ENCODE results near the gene ERC1. TPM values are rescaled to one million over a fixed set of nuclear protein-coding genes. Genes with fewer than 3 reads are reported as not detected.

ERC1 gene
- total RNA-seq, 2 experiments from 2014 or later: 40.1 to 49.6 TPM

GRCh38 chr12:989051-989450, 2.0 kb upstream of the ERC1 start:
- CTCF ChIA-PET: interaction anchor here (1.0 kb wide), 1 partner anchor 40 kb away, joined by 3 read pairs; the partner anchor contains the start of gene RAD52
- Histone ChIP-seq H3K27ac (ENCODE audit: low read depth in 1 of 2, low read length in 2 of 2) (no peak overlapping the region), H3K27me3 (ENCODE audit: control insufficient read depth in 1 of 2, insufficient read depth in 2 of 2, low read length in 2 of 2) (no peaks in the 10 kb centered on the region), H3K9me3 (ENCODE audit: control insufficient read depth in 1 of 2, insufficient read depth in 1 of 2, low read length in 2 of 2) (no peaks in the 10 kb centered on the region), H3K4me3 (ENCODE audit: low read length) (no peak overlapping the region), H3K4me1 (ENCODE audit: insufficient read depth, low read length) (peaks cover 23% of the 10 kb centered on the region), H3K36me3 (ENCODE audit: insufficient read depth, low read length) (no peaks in the 10 kb centered on the region)
- no peaks in the 10 kb centered on the region for H3K9me3 Mint-ChIP-seq
- TF ChIP-seq CTCF (IDR thresholded peaks at IDR 0.05): no peak
- POLR2A ChIA-PET: interaction anchor here (1.4 kb wide), 2 partner anchors 39 to 604 kb away, joined by 3 read pairs; partner anchors contain the start of gene RAD52
- ATAC-seq (ENCODE audit: poor library complexity): no peak
- peaks cover 11% of the 10 kb centered on the region for H3K36me3 Mint-ChIP-seq (ENCODE audit: low read depth)
- peaks cover 40% of the 10 kb centered on the region for H3K4me1 Mint-ChIP-seq (ENCODE audit: low read depth)
- no peak for DNase-seq
- peak overlapping the region; percentile 92 for H3K4me3 Mint-ChIP-seq
- intact Hi-C loops (cut with DNase I, micrococcal nuclease): no loop called here
- H3K27ac Mint-ChIP-seq: peak overlapping the region; percentile 96
- no peaks in the 10 kb centered on the region for H3K27me3 Mint-ChIP-seq

- POLR2A ChIA-PET: interaction anchor here (0.7 to 1.3 kb wide), 9 partner anchors 22 to 600 kb away, joined by 3 to 7 read pairs (median 5); partner anchors contain the start of genes KDM5A, RAD52 and WNK1
- H3K4me3 Mint-ChIP-seq: peak overlapping the region; percentile 92
- intact Hi-C loops (cut with DNase I, micrococcal nuclease): loop anchor here (5.0 kb wide), 4 partner anchors 102 to 702 kb away; partner anchors contain the start of genes ADIPOR2 (in 1 of the 2) and FBXL14 (in 1 of the 2)
- H3K9me3 Mint-ChIP-seq: no peaks in the 10 kb centered on the region
- no peak for TF ChIP-seq CTCF (IDR thresholded peaks at IDR 0.05)
- H3K4me1 Mint-ChIP-seq (ENCODE audit: low read depth): peaks cover 40% of the 10 kb centered on the region
- Histone ChIP-seq H3K36me3 (ENCODE audit: insufficient read depth, low read length) (no peaks in the 10 kb centered on the region), H3K4me3 (ENCODE audit: low read length) (peak overlapping the region; percentile 89), H3K9me3 (ENCODE audit: control insufficient read depth in 1 of 2, insufficient read depth in 1 of 2, low read length in 2 of 2) (no peaks in the 10 kb centered on the region), H3K4me1 (ENCODE audit: insufficient read depth, low read length) (peaks cover 23% of the 10 kb centered on the region), H3K27me3 (ENCODE audit: control insufficient read depth in 1 of 2, insufficient read depth in 2 of 2, low read length in 2 of 2) (no peaks in the 10 kb centered on the region), H3K27ac (ENCODE audit: low read depth in 1 of 2, low read length in 2 of 2) (peak overlapping the region; percentile 69 to 74)
- peak overlapping the region; percentile 96 for H3K27ac Mint-ChIP-seq
- ATAC-seq (ENCODE audit: poor library complexity) (peak; percentile 25), DNase-seq (peak; percentile 25 to 70 (median 38))
- H3K36me3 Mint-ChIP-seq (ENCODE audit: low read depth): peaks cover 11% of the 10 kb centered on the region
- H3K27me3 Mint-ChIP-seq: no peaks in the 10 kb centered on the region
- CTCF ChIA-PET: interaction anchor here (0.9 to 3.3 kb wide), 3 partner anchors 40 to 414 kb away, joined by 3 to 13 read pairs (median 3); partner anchors contain the start of gene RAD52
These were observed 1.0 kb upstream of the ERC1 start for GRCh38 chr12:989751-990660.
